Glomerular endothelial cell (primary cell): ENCODE results near the gene SLC44A1. TPM values are rescaled to one million over a fixed set of nuclear protein-coding genes. Genes with fewer than 3 reads are reported as not detected.

Experiments used
- DNase-seq: peaks from one replicate; pipeline ENCODE4 v3.0.0-alpha.2; 2011; ENCODE audit warnings: low read depth, low spot score; ENCODE audit errors: extremely low read depth
- total RNA-seq: library from RNA; depleted of rRNA; stranded (reverse); fragments of >200 nt; gene quantifications from 2 replicates; pipeline ENCODE4 v1.2.3, GENCODE V29; 2015

The SLC44A1 gene
- 20.3 and 28.7 TPM in 2 replicates for total RNA-seq

DNA sequence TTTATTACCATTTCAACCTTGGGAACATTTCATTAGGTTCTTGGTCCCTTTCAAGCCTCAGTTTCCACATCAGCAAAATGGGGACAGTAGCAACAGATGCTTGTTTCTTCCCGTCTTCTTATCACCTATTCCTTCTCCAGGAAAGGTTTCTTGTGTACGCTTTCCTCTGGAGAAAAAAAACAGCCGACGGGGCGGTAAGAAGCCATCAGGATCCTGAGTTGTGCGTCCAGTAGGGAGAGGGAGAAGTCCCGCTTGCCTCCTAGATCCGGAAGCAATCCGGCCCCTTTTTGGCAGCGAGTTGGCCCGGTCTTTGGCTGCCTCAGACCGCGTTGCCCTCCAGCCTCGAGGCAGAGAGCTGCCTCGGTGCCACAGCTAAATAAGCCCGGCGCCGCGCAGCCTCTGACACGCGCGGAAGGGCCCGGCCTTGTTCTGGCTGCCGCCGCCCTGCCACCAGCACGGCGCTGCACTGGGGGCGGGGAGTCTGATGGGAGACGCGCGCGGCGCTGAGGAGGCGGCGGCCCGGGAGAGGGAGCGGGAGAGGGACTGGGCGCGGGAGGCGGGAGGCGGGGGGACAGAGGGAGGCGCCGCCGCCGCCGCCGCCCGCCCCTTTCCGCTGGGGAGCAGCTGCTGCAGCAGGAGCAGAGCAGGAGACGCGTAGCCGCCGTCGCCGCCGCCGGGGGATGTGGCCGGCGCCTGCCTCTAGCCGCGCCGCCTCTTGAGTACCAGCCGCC, at the start of gene SLC44A1:
TSS of gene SLC44A1 (plus strand) at position 649 of the 731 bp plus-strand sequence. CDS start 218 bp downstream, outside the sequence.
- peak; percentile 63 for DNase-seq

DNA sequence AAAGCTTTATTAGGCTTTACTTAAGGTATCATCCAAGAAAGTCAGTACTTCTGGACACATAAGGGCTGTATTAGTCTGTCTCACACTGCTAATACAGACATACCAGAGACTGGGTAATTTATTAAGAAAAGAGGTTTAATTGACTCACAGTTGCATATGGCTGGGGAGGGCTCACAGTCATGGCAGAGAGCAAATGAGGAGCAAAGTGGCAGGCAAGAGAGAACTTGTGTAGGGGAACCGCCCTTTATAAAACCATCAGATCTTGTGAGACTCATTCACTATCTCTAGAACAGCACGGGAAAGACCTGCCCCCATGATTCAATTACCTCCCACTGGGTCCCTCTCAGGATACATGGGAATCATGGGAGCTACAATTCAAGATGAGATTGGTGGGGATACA, 49.2 kb upstream of the SLC44A1 start:
- no peak for DNase-seq

DNA sequence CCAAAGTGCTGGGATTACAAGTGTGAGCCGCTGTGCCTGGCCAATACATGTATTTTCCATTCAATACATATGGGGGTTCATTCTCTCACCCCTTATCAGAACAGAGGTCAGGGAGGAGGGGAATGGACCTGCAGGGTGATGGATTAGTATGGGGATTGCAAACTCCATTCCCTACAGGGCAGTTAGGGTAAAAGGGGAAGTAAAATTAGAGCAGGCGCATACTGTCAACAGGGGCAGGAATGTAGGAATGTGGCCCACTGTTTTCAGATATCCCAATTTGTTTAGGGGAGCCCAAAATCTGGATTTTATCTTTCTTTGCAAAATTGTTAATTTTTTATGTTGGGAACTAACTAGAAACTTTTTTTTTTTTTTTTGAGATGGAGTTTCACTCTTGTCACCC, 46.4 kb upstream of the SLC44A1 start:
- no peak for DNase-seq

DNA sequence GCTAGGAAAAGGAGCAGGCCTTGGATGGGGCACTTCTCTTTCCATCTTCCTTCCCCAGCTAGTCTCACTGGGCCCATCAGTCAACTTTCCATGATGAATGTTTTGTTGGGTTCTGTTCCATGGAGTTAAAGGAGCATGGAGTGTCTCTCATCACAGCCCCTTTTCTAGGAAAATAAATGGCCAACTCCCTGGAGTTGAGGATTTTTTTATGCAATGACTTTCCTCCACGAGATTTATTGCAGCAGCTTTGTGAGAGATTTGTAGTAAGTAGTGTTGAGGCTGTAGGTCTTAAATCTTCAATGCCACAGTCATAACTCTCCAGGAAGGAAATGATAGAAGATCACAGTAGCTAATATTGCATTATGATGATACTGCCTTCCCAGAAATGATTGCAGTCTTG, 45.6 kb upstream of the SLC44A1 start:
- DNase-seq = no peak

DNA sequence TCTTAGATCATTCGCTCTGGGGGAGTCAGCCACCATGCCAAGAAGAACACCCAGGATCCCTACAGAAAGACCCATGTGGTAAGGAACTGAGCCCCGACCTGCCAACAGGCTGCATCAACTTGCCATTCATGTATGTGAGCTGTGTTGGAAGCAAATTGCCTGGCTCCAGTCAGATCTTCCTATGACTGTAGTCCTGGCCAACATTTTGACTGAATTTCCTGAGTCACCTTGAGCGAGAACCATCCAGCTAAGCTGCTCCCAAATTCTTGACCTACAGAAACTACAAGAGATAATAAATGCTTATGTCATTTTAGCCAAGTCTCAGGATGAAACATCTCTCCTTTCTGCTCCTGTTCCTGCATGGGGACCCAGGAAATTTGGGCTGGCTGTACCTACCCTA, 40.0 kb upstream of the SLC44A1 start:
- no peak for DNase-seq

DNA sequence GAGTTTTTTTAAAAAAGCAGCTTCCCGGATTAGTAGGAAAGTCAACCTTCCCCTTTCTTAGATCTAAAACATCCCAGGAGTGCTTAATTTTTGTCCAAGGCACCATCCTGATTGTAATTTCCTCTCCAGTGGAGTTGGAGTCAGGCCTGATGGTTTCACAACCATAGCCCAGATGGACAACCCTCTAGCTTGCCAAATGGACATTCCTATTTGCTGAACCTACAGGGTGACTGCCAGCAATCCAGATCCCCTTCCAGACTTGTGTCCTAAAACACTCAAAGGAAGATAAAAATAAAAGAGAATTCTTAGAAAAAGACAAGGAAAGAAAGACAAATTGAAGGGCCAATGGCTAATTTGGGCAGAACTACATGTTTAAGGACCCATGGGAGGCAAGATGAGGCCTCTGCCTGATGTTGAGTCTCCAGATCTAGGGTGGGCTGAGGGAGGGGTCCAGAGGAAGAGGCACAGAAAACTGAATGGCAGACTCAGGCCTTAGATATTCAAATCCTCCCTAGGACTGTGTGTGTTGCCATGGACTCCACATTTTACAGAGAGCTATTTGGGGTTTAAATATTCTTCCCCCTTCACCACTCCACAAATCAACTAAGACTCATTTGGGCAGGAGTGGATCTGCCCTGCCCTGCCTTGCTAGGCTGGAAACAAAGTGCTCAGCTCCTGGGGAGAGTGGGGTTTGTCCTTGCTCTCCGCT, 38.5 kb upstream of the SLC44A1 start:
- DNase-seq = no peak

DNA sequence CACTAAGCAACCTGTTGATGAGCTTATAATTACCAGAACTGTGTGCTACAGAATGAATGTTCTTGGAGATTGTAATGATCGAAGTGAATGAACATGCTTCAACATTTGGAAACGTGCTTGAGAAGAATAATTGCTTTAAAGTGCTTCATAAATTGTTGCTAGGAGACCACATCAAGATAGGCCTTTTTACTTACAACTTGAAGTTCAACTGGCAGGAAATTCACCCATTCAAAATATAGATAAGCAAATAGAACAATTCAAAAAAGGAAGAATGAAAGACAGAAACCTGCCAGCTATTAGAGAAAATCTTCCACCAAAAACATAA, 38.0 kb upstream of the SLC44A1 start:
- no peak for DNase-seq

DNA sequence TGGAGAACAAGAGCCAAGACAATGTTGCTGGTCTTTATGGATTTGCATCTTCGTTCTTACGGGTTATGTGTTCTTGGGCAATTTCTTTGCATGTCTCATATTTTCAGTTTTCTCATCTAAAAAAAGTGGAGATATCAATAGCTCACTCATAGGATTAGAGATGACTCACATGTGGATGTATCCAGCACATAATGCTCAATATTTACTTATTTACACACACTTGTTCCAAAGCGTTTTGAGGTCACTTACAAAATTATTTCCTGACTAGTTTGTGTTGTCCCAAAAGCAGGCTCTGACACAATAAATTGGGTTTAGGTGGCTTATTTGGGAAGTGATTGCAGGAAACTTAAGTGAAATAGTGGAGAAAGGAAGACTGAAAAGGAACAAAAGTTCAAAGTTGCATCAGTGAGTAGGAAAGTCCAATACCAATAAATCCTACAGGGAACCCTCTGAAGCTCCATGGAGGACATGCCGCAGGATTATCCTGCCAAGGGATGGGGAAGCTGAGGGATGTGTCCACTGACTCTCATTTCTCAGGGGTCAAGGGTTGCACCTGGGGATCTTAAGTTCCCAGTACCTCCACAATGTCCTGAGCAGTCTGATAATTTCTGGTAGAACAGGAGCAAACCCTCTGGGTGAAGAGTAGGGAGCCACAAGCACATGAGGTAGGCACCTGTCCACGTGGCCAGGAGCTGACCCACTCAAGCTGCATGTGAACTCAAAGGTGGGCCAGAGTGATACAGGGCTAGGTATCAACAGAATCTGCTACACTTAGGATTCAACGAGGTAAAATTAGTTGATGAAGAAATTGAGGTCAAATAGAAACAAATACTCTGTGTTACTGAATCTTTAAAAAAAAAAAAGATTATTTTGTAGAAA, 37.4 kb upstream of the SLC44A1 start:
- DNase-seq = no peak

DNA sequence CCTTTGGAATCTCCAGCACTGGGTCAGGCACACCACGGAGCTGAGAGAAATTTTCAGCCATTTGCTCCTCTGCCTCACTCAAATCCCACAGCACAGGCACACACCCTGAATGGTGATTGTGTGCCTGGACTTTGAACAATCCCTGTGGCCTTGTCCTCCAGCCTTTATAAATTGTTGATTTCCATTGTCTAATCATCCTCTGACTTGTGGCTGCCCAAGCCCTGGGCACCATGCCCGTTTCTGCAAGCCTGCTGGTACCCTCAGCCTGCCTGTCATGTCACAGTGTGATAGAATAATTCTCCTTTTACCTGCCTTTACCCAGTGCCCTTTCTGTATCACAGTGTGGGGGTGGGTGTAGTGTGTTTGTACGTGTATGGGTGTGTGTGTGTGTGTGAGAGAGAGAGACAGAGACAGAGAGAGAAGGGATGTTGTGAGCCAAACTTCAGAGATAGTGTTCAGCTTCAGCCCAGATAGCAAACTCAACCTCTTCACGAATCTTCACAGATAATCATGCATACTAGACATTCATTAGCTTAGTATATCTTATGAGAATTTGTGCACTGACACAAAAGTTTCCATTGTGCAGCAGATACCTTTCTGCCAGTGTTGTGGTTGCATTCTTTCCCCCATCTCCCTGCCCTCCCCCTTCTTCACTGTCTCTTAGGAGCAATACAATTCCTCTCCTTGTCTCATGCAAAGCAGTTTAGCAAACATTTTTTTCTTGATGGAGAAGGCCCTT, 27.8 kb upstream of the SLC44A1 start:
- no peak for DNase-seq

DNA sequence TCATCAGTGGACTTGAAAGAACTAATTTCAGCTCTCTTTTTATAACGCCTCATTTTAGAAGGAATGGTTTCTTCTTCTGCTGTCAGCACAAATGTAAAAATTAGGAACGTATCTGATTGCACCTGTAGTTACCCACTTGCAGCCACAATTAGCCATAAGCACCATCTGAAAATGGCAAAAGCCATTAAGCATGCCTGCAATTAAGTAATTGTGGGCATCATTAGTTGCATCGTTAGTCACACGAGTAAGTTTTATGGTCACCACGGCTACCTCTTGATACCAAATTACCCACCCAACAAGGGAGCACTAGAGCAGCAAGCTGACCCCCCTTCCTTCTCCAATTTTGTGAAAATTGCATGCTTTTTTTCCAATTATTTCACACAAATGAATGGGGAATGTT, 25.8 kb upstream of the SLC44A1 start:
- DNase-seq = no peak

DNA sequence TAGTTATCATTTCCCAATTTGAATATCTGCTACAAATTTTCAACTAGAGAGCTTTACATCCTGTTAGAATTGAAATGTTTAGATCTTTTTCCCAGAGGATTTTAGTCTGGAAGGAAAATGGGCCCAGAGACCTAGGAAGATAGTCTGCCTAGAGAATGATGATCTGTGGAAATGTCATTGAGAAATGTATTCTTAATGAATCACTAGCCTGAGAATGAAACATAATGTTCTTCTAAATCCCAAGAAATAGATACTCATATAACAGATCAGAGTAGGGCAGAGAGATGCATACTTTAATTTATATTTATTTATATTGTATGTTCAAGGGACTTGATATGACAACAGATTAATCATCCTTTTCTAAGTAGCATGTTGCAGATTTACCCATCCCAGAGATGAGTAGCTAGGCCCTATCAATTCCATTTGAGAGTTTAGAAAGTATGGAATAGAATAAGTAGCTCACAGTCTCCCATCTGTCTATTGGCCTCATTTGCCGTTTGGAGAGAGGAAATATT, 25.1 kb upstream of the SLC44A1 start:
- DNase-seq = no peak

DNA sequence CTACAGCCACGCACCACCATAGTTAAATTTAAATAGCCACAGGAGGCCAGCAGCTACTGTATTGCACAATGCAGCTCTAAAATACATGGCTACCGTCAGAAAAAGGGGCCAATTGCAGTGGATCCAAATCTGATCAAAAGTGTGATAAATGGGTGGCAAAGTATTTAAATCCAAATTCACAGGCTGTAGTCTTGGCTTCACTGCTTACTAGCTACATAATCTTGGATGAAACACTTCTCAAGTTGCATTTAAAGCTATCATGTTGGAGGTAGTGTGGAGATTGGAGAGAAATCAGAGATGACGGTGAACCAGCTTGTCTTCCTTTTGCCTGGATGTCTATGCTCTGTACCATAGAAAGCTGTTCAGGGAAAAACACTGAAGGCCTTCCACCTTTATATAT, 24.0 kb upstream of the SLC44A1 start:
- no peak for DNase-seq

DNA sequence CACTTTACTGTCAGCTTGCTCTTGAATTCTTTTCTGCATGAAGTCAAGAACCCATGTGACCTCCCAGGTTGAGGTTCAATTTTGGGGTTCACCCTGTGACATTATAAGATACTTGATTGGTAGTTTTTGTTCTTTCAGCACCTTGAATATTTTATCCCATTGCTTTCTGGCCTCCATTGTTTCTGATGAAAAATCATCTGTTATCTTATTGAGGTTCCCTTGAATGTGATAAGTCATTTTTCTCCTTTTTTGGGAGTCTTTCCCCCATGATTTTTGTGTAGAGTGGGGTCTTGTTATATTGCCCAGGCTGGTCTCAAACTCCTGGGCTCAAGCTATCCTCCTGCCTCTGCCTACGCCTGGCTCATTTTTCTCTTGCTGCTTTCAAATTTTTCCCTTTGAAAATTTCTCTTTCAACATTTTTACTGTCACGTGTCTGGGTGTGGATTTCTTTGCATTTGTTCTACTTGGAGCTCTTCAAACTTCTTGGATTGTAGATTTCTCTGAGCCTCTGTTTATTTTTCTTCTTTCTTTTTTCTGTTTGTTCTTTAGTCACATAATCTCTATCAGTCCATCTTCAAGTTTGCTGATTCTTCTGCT, 20.8 kb upstream of the SLC44A1 start:
- DNase-seq = no peak

DNA sequence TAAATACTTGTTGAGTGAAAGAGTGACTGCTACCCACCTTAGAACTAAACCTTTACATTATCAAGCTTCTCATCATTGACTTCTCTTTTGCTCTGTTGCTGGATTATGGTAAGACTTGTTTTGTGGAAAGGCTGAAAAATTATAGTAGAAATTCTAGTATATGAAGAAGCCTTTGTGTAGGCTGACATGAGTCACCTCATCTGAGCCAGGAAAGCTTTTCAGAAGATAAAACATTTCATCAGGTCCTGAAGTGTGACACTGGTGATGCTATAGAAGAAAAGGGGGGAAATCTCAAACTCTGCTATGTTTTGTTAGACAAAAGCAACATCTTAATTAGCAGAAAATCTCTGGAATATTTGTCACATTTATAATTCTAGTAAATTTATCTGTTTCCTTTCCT, 18.4 kb upstream of the SLC44A1 start:
- DNase-seq = no peak

DNA sequence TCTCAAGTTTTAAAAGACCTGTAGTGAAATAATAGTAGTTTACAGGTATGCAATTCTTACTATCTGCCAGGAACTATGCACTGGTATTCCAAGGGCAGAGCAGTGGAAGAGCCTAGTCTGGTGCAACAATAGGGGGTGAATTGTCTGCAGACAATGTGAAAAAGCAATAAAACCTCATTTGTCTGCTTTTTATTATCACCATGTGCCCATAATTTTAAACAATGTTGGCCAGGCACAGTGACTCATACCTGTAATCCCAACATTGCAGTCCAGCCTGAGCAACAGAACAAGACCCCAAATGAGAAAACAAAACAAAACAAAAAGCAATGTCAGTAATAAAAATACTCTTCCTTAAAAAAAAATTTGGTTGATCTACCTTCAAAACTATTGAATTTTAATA, 12.2 kb upstream of the SLC44A1 start:
- no peak for DNase-seq

DNA sequence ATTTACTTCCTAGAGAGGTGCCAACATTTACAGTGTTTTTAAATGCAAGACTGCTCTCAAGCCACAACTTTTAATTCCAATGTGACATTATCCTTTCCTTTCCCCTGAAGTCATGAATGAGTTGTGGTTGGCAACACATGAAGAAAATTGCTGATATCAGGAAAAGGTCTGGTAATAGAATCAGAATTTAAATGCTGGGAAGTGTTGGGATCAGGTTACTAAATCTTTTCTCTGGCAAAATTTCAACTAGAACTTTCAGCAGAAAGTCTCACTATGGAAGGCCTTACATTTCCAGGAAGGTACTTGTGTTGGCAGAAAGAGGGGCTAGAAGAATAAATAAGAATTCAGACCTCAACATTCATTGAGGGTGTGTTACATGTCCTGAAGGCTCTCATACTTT, 10.6 kb upstream of the SLC44A1 start:
- no peak for DNase-seq

DNA sequence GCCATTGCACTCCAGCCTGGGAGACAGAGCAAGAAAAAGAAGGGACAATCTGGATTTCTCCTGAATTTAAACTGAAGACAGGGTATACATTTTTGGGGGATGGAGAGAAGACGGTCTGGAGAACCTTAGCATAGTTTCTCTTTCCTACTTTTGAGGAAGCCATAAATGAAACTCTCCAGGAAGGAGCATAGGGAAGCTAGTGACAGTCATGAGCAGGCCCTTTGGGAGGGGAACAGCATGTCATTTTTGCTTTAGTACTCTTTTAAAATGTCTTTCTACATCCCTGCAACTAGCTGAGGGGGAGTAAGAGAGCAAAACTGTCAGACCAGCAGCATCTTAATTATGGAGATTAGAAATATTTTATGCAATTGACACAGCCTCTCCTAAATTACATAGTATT, 8.2 kb upstream of the SLC44A1 start:
- no peak for DNase-seq

DNA sequence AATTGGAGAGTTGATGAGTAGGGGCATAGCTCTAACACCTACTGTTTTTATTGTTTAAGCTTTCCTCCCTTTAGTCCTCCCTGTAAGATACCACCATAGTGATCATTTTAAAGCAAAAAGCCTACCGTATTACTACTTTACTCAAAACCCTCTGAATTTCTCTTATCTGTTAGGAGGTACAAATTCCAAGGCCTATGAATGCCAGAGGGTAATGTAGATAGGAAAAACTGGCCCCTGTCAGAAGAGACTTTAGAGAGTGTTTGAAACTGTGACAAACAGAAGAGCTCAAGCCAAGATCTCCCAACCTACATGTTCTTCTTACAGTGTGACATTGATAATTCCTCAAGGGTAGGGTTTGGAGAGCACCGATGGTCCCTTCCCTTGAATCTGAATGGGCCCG, 7.2 kb upstream of the SLC44A1 start:
- no peak for DNase-seq

DNA sequence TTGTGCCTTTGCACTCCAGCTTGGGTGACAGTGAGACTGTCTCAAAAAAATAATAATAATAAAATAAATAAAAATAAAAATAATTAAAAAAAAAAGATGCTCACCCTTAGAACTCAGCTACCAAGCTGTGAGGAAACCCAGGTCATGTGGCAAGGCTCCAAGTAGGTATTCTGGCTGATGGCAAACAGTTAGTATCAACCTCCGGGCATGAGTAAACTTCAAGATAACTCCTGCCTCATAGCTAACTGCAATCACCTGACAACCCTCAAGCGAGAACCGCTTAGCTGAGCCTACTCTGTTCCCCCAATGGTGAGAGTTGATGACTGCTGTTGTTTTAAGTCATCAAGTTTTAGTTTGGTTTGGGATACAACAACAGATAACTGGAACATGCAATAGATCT, 6.1 kb upstream of the SLC44A1 start:
- no peak for DNase-seq

DNA sequence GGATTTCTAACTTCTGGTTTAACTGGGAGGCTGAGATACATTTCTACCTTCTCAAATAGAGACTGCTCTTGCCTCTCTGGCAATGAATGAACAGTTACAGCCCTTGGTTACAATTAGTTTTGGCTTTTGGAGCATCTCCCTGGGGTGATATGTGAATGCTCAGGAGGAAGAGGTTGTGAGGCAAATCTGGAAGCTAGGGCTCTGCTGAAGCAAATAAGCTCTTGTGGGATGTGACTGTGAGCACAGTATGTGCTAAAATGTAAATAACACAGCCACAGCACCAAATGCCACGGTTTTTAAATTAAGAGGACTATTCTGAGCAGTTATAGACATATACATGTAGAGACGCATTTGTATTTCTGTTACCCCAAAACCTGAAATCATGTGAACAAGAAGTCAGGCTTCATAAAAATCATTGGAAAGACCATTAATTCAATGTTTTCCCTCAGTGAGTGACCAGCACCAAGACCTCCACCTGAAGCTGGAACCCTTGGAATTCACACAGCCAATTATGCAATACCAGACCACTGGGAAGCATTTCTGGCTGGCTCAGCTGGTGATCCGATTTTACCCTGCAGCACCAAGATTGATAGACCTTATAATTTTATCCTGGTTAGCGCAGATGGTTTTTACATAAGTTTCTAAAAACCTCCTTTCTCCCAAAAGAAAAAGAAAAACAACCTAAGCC, 3.0 kb upstream of the SLC44A1 start:
- DNase-seq = no peak
